OCI-LY3 (cell line): ENCODE results near the gene BRINP1.

Experiments used
- H2AFZ ChIP-seq: fragments of 200-600, 300-600 bp; shearing (Covaris generic); 2 replicates; pipeline ENCODE4 v1.6.0; 2014; ENCODE audit warnings: antibody characterized with exemption, low read depth, low read length
- H3K27ac ChIP-seq: fragments of 200-600, 300-600 bp; sonication (generic); 2 replicates; pipeline ENCODE4 v1.5.1; 2014; ENCODE audit warnings: mild to moderate bottlenecking, low read length, moderate library complexity, mixed read lengths
- H3K27me3 ChIP-seq: fragments of 200-600, 300-600 bp; sonication (generic); 2 replicates; pipeline ENCODE4 v1.6.1; 2014; ENCODE audit warnings: low read depth, low read length, mixed read lengths
- H3K36me3 ChIP-seq: fragments of 200-600, 300-600 bp; sonication (generic); replicated peaks from 2 replicates; pipeline ENCODE3; 2014; ENCODE audit warnings: low read depth, low read length, mixed read lengths
- H3K4me1 ChIP-seq: fragments of 300-600, 200-600 bp; sonication (generic); 2 replicates; pipeline ENCODE4 v1.6.1; 2014; ENCODE audit warnings: low read length, mixed read lengths
- H3K4me2 ChIP-seq: fragments of 200-600, 300-600 bp; sonication (generic); 2 replicates; pipeline ENCODE4 v1.6.1; 2014; ENCODE audit warnings: low read length, mixed read lengths
- H3K4me3 ChIP-seq: fragments of 300-600, 200-600 bp; sonication (generic); 2 replicates; pipeline ENCODE4 v1.5.1; 2014; ENCODE audit warnings: antibody characterized with exemption, mild to moderate bottlenecking, low read length, moderate library complexity
- H3K79me2 ChIP-seq: fragments of 300-600, 200-600 bp; shearing (Covaris generic); 2 replicates; pipeline ENCODE4 v1.6.1; 2014; ENCODE audit warnings: mild to moderate bottlenecking, low read length, mixed read lengths
- H3K9ac ChIP-seq: fragments of 300-600, 200-600 bp; shearing (Covaris generic); 2 replicates; pipeline ENCODE4 v1.6.0; 2014; ENCODE audit warnings: mild to moderate bottlenecking, low read length, moderate library complexity
- H3K9me3 ChIP-seq: fragments of 200-600, 300-600 bp; shearing (Covaris generic); 2 replicates; pipeline ENCODE4 v1.6.1; 2014; ENCODE audit warnings: low read length, mixed read lengths; ENCODE audit not compliant: insufficient read depth
- H4K20me1 ChIP-seq: fragments of 200-600, 300-600 bp; sonication (generic); 2 replicates; pipeline ENCODE4 v1.6.1; 2016; ENCODE audit warnings: low read length, mixed read lengths; ENCODE audit not compliant: insufficient read depth
- EZH2phosphoT487 ChIP-seq: fragments of 200-600 bp; shearing (Covaris generic); IDR thresholded peaks from 2 replicates; pipeline ENCODE4 v1.6.1; 2018; ENCODE audit warnings: antibody characterized with exemption, mixed run types, low read depth
- TF ChIP-seq, protein P1 (sequence below): fragments of 200-600, 300-600 bp; sonication (generic); IDR thresholded peaks from 2 replicates; pipeline ENCODE4 v1.5.1; 2014; ENCODE audit warnings: antibody characterized with exemption, low read length, low read depth

Gene BRINP1

DNA sequence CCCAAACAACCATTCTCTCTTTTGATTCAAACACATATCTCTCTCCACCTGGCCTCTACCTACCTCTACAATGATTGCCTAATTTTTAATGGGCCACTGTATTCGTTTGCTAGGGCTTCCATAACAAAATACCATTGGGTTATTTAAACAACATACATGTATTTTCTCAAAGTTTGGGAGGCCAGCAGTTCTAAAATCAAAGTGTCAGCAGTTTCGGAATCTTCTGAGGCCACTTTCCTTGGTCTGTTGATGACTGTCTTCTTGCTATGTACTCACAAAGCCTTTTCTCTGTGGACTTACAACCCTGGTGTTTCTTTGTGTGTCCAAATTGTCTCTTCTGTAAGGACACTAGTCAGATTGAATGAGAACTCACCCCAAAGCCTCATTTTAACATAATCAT, 214.7 kb downstream of the BRINP1 start:
- Histone ChIP-seq H3K27ac (no peak overlapping the region), H3K4me3 (no peak overlapping the region), H3K4me1 (no peaks in the 10 kb centered on the region), H2AFZ (no peak overlapping the region), H3K9me3 (no peaks in the 10 kb centered on the region), H3K4me2 (no peak overlapping the region), H4K20me1 (no peaks in the 10 kb centered on the region), H3K9ac (no peak overlapping the region), H3K36me3 (no peaks in the 10 kb centered on the region), H3K27me3 (no peaks in the 10 kb centered on the region), H3K79me2 (no peaks in the 10 kb centered on the region)
- TF ChIP-seq EZH2phosphoT487 = no peak
- TF ChIP-seq, protein P1, sequence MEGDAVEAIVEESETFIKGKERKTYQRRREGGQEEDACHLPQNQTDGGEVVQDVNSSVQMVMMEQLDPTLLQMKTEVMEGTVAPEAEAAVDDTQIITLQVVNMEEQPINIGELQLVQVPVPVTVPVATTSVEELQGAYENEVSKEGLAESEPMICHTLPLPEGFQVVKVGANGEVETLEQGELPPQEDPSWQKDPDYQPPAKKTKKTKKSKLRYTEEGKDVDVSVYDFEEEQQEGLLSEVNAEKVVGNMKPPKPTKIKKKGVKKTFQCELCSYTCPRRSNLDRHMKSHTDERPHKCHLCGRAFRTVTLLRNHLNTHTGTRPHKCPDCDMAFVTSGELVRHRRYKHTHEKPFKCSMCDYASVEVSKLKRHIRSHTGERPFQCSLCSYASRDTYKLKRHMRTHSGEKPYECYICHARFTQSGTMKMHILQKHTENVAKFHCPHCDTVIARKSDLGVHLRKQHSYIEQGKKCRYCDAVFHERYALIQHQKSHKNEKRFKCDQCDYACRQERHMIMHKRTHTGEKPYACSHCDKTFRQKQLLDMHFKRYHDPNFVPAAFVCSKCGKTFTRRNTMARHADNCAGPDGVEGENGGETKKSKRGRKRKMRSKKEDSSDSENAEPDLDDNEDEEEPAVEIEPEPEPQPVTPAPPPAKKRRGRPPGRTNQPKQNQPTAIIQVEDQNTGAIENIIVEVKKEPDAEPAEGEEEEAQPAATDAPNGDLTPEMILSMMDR = no peak

DNA sequence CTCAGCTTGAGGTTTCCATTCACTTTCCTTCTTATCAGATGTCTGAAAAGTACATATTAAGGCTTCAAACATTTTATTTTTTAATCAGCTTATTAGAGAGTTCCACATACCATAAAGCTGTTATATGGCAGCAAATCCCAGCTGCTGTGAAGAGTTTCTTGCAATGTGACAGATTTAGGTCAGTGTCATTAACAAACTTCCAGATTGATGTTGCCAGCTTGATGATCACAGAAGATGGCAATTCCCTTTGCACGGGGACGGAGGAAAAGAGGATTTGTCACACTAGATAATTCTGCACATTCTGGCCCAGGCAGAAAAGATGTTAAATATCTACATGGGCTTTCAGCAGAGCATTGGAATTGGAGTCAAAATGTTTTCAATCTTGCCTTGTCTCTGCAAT, 215.8 kb downstream of the BRINP1 start:
- no peaks in the 10 kb centered on the region for H3K36me3 ChIP-seq
- H3K9me3 ChIP-seq = no peaks in the 10 kb centered on the region
- no peak overlapping the region for H3K4me2 ChIP-seq
- TF ChIP-seq, protein P1 = no peak
- TF ChIP-seq EZH2phosphoT487 = no peak
- no peak overlapping the region for H3K9ac ChIP-seq
- H3K27ac ChIP-seq = no peak overlapping the region
- H3K4me1 ChIP-seq = no peaks in the 10 kb centered on the region
- H3K27me3 ChIP-seq = no peaks in the 10 kb centered on the region
- no peak overlapping the region for H2AFZ ChIP-seq
- no peak overlapping the region for H3K4me3 ChIP-seq
- no peaks in the 10 kb centered on the region for H3K79me2 ChIP-seq
- H4K20me1 ChIP-seq = no peaks in the 10 kb centered on the region

DNA sequence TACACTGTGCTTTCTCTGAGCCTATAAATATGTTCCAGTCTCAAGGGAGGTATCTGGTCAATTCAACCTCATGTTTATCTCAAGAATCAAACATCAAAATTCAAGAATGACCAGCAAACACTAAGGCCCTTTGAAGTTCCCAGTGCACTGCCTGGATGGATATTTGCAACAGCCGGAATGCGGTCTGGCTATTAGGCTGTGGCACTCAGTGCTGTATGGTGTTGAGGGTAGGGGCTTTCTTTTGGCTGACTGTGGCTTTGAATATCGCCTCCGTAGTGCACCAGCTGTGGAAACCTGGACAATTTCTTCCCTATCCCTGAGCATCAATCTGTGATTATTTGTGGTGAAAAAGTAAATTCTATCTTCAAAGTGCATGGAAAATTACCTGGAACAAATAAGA, 220.4 kb downstream of the BRINP1 start:
- TF ChIP-seq, protein P1 = no peak
- Histone ChIP-seq H3K4me1 (no peaks in the 10 kb centered on the region), H3K4me2 (no peak overlapping the region), H3K9ac (no peak overlapping the region), H3K9me3 (no peaks in the 10 kb centered on the region), H4K20me1 (no peaks in the 10 kb centered on the region), H3K27me3 (no peaks in the 10 kb centered on the region), H3K4me3 (no peak overlapping the region), H3K79me2 (no peaks in the 10 kb centered on the region), H3K27ac (no peak overlapping the region), H2AFZ (no peak overlapping the region), H3K36me3 (no peaks in the 10 kb centered on the region)

DNA sequence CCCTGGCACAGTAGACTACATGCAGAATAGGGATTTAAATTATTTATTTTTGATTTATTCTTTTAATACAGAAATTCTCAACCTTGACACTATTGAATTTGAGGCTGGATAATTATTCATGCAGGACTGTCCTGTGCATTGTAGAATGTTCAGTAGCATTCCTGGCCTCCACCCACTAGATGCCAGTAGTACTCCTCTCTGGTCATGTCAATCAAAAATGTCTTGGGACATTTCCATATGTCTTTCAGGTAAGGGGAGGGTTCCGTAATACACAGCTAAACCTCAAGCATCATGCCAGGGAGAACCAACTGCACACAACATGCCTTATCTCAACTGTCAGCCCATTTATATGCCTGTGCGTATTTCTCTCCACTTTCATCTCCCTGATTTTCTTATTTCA, 231.8 kb downstream of the BRINP1 start:
- H3K27me3 ChIP-seq = no peaks in the 10 kb centered on the region
- no peaks in the 10 kb centered on the region for H3K36me3 ChIP-seq
- H3K4me2 ChIP-seq = no peak overlapping the region
- no peaks in the 10 kb centered on the region for H3K9me3 ChIP-seq
- H3K9ac ChIP-seq = no peak overlapping the region
- no peaks in the 10 kb centered on the region for H3K79me2 ChIP-seq
- no peak overlapping the region for H3K4me3 ChIP-seq
- no peaks in the 10 kb centered on the region for H4K20me1 ChIP-seq
- H3K27ac ChIP-seq = no peak overlapping the region
- TF ChIP-seq EZH2phosphoT487 = no peak
- TF ChIP-seq, protein P1 = no peak
- no peak overlapping the region for H2AFZ ChIP-seq
- H3K4me1 ChIP-seq = no peaks in the 10 kb centered on the region
